Fibroblast of skin of left quadriceps (primary cell): Measurements from ENCODE around the gene LRIF1.
A peak's percentile ranks its signal among the peaks of the same experiment; 100 is the strongest.
"Not testable (repeated sequence)": the region's sequence is repeated elsewhere in the genome, so short reads cannot be mapped to it uniquely, and the experiment has no call there.

Source experiments
- DNase-seq, 2 experiments: peaks; one replicate each; pipeline ENCODE4 v3.0.0-alpha.2; 2013; ENCODE audit warnings: low read depth in 2 of 2

Gene LRIF1, protein sequence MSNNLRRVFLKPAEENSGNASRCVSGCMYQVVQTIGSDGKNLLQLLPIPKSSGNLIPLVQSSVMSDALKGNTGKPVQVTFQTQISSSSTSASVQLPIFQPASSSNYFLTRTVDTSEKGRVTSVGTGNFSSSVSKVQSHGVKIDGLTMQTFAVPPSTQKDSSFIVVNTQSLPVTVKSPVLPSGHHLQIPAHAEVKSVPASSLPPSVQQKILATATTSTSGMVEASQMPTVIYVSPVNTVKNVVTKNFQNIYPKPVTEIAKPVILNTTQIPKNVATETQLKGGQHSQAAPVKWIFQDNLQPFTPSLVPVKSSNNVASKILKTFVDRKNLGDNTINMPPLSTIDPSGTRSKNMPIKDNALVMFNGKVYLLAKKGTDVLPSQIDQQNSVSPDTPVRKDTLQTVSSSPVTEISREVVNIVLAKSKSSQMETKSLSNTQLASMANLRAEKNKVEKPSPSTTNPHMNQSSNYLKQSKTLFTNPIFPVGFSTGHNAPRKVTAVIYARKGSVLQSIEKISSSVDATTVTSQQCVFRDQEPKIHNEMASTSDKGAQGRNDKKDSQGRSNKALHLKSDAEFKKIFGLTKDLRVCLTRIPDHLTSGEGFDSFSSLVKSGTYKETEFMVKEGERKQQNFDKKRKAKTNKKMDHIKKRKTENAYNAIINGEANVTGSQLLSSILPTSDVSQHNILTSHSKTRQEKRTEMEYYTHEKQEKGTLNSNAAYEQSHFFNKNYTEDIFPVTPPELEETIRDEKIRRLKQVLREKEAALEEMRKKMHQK

DNA sequence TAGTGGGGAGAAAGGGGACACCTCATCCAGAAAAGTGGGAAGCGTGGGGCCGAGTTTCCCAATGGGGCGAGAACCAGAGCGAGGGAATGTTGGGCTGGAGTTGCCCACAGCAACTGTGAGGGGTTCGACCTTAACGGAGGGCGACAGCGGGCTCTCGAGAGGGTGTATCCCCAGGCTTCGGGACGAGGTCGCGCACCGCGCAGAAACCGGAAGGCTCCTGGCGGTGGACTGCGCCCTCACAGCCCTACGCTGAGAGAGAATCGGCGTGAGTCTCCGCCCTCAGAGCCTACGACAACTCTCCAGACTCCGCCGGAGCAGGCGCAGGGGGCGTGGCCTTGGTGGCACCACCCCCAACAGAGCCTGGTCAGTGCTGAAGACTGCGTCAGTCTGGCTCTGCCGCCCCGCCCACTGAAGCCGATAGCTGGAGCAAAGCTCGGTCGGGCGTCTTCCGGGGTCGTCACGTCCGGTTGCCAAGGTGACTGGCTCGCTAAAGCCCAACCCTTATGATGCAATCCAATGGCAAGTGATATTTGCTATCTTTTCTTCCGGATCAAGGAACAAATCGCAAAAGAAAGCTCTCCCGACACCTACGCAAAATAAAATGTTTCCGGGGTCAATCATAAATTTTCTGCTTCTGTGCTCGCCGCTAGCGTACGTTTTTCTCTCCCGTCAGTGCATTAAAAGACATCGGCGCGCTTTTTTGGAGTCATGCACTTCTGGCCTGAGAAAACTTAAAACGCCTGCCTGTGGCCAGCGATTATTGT is at the start of gene LRIF1:
LRIF1 (minus strand) TSS at position 232 of the 764 bp plus-strand sequence. CDS start 234 bp downstream, outside the sequence.
- DNase-seq = peak; percentile 98

DNA sequence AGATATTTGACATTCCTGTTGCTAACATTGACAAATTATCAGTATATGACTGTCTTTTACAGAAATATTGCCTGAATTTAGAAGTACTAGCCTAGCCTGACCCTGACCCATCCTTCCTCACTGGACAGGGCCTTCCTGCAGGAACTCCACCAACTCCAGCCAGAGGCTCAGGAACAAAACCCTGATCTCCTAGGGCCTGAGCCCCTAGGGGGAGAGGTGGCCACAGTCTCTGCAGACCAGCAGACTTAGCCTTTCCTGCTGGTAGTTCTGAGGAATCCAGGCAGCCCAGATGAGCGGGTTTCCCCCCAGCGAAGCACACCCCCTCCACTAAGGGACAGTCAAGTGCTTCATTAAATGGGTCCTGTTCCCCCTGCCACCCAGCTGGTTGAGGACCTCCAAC is 44.3 kb upstream of the LRIF1 start:
- no peak for DNase-seq

DNA sequence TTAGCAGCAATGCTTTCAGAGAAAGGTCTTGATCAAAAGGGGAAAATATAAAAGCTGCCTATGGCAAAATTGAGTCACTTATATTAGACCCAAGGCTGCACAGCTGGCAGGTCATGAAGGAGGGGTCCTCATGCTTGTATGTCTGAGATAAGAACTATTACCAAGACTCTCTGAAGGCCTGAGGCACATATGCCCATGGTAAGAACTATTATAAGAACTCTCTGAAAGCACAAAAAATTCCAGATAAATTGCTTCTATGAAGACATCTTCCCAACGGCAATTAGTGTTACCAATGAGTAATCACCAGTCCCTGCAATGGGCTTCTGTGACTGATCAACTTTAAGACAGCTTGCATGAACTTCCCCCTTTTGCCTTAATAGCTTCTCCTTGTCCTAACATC is 42.8 kb upstream of the LRIF1 start:
- no peak for DNase-seq

DNA sequence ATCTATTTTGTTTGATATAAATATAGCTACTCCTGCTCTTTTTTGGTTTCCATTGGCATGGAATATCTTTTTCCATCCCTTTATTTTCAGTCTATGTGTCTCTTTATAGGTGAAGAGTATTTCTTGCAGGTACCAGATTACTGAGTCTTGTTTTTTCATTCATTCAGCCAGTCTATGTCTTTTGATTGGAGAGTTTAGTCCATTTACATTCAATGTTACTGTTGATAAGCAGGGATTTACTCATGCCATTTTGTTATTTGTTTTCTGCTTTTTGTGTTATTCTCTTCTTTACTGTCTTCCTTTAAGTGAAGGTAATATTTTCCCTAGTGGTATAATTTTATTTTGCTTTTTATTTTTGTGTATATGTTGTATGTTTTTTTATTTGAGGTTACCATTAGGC is 35.9 kb upstream of the LRIF1 start:
- DNase-seq = not testable (repeated sequence)

DNA sequence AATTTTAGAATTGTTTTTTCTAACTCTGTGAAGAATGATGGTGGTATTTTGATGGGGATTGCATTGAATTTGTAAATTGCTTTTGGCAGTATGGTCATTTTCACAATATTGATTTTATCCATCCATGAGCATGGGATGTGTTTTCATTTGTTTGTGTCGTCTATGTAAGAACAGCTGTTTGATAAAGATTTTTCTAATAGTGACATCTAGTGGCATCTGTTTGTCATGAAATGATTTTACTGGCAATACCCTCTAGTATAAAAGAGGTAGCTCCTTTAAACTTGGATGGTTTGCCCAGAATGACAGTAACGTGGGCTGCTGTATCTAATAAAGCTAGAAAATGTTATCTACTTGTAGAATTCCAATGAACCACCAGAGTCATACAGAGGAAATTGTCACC is 28.6 kb upstream of the LRIF1 start:
- not testable (repeated sequence) for DNase-seq

DNA sequence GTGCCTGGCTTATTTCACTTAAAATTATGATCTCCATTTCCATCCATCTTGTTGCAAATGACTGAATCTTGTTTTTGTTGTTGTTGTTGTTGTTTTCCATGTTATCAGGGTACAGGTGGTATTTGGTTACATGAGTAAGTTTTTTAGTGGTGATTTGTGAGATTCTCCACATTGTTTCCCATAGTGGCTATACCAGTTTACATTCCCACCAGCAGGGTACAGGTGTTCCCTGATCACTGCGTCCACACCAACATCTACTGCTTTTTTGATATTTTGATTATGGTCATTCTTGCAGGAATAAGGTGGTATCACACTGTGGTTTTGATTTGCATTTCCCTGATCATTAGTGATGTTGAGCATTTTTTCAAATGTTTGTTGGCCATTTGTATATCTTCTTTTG is 27.6 kb upstream of the LRIF1 start:
- DNase-seq = not testable (repeated sequence)

DNA sequence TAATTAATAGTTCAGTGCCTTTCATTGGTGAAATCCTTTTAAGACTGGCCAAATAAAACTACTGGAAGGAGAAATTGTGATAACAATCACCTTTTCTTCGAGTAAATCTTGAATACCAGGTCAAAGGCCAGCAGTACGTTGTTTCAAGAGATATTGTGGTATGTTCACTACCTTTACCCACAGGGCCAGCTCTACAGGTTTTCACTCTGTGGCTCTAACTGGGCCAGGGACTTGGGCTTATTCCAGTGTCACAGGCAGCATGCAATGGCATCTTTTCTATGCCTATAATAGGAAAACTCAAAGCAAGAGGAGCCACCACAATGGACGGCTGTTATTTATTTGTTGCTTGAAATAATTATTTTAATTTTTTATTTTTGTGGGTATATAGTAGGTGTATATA is 26.8 kb upstream of the LRIF1 start:
- DNase-seq = no peak

DNA sequence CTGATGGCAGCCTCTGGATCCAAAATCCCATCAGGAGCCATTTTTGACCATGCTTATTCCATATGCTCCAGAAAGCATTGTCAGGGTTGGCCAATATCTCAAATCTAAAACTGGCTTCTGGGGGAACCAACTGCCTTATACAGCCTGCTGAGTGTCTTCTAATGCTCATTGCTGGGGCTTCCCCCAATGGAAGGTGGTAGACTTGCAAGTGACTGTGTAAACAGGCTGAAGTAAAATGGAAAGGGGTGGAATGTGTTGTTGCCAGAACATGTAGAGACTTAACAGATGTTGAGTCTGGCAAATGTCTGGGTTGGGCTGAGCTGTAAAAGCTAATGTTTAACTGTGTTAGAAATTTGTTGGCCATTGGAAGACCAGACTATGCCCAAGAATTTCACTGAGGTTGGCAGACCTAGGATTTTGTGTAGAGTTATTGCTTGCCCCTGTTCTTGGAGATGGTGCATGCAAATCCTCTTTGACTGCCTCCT is 22.7 kb upstream of the LRIF1 start:
- no peak for DNase-seq

DNA sequence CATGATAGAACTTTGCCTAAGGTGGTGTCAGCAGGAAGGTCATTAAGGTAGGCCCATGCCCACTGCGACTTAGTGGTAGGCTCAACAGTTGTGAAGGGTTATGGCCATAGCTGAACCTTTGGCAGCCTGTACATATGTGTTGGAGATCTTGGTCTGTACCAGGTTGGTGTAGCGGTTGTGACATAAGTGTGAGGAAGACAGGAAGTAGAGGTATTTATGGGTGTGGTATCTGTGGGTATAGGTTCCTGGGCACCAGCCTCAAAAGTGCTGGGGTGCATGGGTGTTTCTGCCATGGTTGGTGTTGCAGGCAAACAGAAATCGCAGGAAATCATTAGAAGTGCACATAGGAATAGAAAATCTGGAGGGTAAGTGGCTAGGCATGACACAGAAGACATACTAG is 18.6 kb upstream of the LRIF1 start:
- DNase-seq = no peak

DNA sequence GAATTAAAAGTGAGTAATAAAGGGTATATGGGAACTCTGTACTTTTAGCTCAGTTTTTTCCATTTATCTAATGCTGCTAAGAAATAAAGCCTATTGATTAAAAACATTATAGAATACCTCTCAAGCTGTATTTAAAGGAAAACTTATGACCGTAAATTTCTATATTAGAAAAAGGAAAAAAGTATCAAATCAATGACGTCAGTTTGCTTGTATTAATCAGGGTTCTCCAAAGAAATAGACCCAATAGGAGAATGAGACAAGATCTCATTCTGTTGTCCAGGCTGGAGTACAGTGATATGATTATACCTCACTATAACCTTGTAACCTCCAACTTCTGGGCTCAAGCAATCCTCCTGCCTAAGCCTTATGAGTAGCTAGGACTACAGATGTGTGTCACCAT is 15.4 kb upstream of the LRIF1 start:
- no peak for DNase-seq

DNA sequence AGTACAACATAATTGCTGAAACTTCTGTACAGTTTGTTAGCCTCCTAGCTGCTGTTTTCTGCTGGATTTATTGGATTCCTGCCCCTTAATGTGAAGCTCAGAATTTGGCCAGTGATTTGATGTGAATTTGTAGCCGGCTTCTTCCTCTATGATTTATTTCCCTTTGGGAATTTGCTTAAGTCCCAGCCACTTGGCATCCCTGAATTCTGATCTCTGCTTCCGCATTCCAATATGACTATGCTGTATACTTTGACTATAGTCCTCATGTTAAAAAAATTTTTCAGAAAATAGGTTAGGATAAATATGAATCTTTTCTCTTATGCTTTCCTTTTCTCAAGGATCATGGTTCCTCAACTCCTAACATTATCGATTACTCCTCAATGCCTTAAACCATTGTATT is 12.4 kb upstream of the LRIF1 start:
- no peak for DNase-seq

DNA sequence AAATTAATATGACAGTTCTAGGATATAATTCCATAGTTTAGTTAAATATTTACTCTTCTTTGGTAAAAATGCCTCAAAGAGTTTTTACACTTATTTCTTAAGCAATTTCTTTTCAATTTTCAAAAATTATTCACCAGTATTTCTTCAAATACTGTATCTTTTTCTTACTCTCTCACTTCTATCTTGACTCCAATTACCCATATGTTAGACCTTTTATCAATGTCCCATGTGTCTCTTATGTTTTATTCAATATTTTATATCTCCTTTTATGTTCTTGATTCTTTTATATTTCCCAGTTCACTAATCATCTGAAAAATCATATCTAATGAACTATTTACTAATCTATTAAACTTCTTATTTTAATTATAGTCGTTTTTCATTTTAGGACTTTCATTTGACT is 11.5 kb upstream of the LRIF1 start:
- DNase-seq = no peak

DNA sequence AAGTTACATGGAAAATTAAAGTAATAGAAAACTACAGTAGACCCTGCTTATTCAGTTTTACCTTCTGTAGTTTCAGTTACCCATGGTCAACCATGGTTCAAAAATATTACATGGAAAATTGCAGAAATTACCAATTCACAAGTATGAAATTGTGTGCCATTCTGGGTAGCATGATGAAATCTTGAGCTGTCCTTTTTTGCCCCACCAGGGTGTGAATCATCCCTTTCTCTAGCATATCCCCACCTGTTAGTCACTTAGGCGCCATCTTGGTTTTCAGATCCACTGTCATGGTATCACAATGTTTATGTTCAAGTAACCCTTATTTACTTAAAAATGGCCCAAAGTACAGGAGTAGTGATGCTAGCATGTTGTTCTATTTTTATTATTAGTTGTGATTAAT is 3.5 kb upstream of the LRIF1 start:
- DNase-seq = no peak

DNA sequence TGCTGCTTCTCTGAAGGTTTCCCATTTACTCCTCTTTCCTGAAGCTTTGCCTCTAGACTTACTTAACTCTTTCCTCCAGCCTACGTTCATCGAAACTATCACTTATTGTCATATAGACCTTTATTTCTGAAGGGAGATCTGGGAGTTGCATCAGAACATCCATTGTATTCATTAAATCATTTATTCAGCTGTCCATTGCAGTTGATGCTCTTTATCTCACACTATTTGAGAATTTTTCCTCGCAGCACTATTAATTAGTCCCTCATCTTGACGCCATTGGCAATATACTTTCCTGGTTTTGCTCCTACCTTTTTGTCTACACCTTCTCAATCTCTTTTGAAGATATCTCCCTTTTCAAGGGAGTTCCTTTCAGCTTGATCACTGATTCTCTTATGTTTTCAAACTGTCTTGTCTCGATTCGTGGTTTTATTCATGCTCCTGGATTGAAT is 757 bp upstream of the LRIF1 start:
- no peak for DNase-seq

DNA sequence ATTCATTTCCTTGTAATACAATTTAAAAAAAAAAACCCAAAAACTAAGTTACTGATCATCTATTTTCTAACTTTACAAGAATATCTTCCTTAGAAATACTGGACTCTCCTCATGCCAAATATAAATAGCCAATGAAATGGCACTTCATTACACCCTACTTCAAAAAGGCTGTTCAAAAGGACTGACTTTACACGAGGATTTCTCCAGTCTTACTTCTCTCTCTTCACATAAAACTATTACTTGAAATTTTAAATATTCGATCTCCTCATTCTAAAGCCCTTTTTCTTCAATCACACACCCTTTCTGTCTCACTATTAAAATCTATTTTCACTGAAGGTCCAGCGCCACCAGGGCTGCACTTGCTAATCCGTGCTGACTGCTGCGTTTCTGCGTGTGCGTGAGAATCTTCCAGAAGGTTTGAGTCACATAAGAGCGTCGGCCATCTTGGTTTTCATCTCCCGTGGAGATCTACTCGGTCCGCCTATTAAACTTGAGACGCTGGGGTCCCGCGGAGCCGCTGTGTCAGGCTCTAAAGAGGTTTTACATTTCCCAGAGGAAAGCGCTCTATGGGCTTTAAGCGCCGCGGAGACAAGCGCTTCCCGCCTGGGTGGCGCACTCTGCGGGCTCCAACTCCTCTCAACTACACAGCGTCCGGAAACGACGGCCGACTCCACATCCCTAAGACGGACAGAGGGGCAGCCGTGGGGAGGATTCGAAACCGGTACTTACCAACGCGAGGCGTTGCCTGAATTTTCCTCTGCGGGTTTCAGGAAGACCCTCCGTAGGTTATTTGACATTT is 631 bp downstream of the LRIF1 start:
- DNase-seq = peak; percentile 49 to 50

DNA sequence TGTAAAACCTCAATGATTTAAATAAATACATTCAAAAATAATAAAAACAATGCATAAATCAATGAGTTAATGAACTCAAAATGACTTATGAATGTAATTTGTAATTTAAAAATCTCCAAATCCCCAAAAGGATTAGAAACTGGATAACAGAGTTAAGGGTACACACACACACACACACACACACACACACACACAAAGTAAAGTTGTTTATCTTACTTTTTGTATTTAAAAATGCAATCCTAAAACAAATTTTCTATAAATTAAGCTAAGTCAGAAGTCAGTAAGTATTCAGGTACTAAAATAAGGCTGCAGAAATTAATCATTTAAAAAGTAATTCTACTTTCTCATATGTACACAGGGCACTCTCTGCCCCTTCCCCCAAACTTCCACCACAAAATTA is 1.8 kb downstream of the LRIF1 start:
- no peak for DNase-seq

DNA sequence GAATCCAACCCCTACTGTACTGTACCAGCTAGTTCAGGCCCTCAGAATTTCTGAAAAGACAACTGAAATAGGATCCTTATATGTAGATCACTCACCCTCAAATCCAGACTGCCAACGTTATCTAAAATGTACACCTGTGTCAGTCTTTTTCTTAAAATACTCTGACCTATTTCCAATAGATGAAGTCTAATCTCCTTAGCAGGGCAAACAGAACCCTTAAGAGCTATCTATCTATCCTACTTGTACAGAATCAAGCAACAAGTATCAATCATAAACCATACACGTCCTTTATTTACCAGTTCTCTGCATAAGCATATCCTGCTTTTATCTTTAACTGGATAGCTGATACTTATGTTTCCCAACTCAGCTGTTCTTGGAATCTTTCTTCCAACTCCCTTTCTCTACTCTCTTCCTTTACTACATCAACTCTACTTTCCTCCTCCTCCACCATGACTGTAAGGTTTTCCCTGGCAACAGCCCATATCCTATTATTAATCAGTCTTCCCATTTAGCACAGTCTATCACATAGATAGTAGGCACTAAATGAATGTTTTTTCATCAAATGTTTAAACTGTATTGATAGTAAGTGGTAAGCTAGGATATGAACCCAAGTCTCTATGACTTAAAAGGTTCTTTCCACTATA is 2.8 kb downstream of the LRIF1 start:
- DNase-seq = no peak

DNA sequence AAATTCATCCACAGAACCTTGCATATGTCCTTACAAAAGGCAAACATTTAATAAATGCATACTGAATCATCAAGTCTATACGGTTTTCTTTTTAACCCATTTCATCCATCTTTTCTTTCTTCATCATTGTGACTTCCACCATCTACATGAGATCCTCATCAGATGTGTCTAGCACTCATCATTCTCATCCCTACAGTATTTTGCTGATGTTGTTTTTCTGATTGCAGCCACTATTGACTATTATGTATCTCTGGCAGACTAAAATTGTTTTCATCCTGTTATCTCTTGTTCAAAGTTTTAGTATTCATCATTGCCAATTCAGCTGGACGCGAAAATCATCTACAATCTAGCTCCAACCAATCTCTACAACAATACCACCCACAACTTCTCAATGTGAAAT is 5.9 kb downstream of the LRIF1 start:
- DNase-seq = no peak

DNA sequence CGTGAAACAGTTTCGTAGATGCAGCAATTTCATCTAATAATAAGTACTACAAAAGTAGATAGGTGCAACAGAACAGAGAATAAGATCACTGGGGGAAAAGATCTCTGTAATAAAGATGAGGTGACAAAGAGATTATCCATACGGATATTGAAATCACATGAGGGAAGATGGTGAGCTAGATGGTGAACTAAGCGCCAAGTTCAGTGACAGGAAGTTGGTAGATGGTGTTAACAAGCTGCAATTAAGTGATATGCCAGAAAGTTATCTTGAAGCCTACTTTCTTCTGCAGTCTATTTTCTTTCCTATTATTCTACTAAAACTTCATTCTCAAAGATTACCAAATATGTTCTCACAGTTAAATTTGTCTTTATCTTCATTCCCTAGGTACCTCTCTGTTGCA is 7.1 kb downstream of the LRIF1 start:
- DNase-seq = no peak

DNA sequence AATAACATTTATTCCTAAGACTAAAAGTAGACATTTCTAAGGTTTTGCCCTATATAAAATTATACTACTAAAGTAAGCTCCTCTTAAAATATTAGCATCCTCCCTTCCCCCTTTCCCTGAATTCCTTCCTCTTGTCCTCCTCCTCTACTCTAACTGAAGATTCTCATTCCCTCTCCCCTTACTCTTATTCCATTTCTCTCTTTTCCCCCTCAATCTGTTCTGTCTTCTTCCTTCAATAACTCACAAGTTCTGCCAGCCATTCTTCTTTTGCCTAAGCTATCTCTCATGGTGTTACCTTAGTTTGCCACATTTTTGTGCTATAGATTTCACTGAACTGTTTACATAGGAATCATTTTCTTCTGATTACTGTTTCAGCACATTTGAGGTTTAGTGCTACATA is 10.7 kb downstream of the LRIF1 start:
- DNase-seq = no peak

DNA sequence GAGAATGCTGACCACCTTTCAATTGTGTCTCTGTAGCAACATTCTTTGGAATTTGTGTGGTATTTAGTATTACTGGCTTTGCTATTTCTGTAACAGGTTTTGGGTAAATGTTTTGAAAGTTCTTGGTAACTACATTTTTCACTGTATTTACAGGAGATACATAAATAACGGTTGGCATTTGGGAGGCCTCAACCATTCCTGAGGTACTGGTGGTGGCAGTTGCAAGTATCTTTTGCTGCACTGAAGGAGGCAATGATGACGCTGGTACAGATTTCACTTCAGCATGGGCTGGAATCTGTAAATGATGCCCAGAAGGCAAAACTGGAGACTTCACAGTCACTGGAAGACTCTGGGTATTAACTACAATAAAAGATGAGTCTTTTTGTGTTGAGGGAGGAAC is 11.7 kb downstream of the LRIF1 start:
- DNase-seq = no peak
